SK-N-SH treated with all-trans-retinoic acid at 6 μM for 48 hours (cell line): ENCODE measurements around the gene CCND3.
"Not testable (repeated sequence)": the region's sequence is repeated elsewhere in the genome, so short reads cannot be mapped to it uniquely, and the experiment has no call there.

Experiments
- CSDC2 ChIP-seq: fragments of 250-450 bp; sonication (Bioruptor Pico); IDR thresholded peaks from 2 replicates; pipeline ENCODE4 v1.5.0; 2020; ENCODE audit warnings: mild to moderate bottlenecking, moderate library complexity
- ZFP30 ChIP-seq: fragments of 450-650 bp; formaldehyde crosslinking; IDR thresholded peaks from 2 replicates; pipeline ENCODE4 v1.5.0; 2022; ENCODE audit warnings: mild to moderate bottlenecking, moderate library complexity
- ZNF565 ChIP-seq: fragments of 450-650 bp; formaldehyde crosslinking; conservative IDR thresholded peaks from 2 replicates; pipeline ENCODE4 v1.5.0; 2020; ENCODE audit warnings: low read depth, mild to moderate bottlenecking, moderate library complexity

- TF ChIP-seq CSDC2, ZNF565, ZFP30 (CRISPR knock-in tag): not testable (repeated sequence)
These were observed 1.3 kb upstream of the CCND3 start for GRCh38 chr6:41942882-41943281.
